Measurements from ENCODE around the gene MYO15A.
"Not testable (repeated sequence)": the region's sequence is repeated elsewhere in the genome, so short reads cannot be mapped to it uniquely, and the experiment has no call there.

Gene MYO15A

GRCh38 chr17:18203308-18203707, 94.8 kb downstream of the MYO15A start:
- Mint-ChIP-seq H3K27me3 (no peaks in the 10 kb centered on the region), H3K9me3 (no peaks in the 10 kb centered on the region), H3K4me3 (no peak overlapping the region), H3K36me3 (peaks cover 34% of the 10 kb centered on the region), H3K27ac (no peak overlapping the region), H3K4me1 (peaks cover 8% of the 10 kb centered on the region)
- no peak for DNase-seq
- CTCF ChIA-PET: no interaction called here

GRCh38 chr17:18205861-18206260, 97.3 kb downstream of the MYO15A start:
- DNase-seq: no peak
- no peak overlapping the region for H3K27ac Mint-ChIP-seq
- H3K27me3 Mint-ChIP-seq: no peaks in the 10 kb centered on the region
- no peak overlapping the region for H3K4me3 Mint-ChIP-seq
- peaks cover 33% of the 10 kb centered on the region for H3K36me3 Mint-ChIP-seq
- no peaks in the 10 kb centered on the region for H3K4me1 Mint-ChIP-seq
- no peaks in the 10 kb centered on the region for H3K9me3 Mint-ChIP-seq
- CTCF ChIA-PET: interaction anchor here (3.6 kb wide), 1 partner anchor 12 kb away, joined by 21 read pairs; no protein-coding TSS in a partner anchor

GRCh38 chr17:18206962-18207361, 98.4 kb downstream of the MYO15A start:
- Mint-ChIP-seq H3K4me3 (no peak overlapping the region), H3K9me3 (no peaks in the 10 kb centered on the region), H3K27ac (no peak overlapping the region), H3K4me1 (no peaks in the 10 kb centered on the region), H3K36me3 (peaks cover 32% of the 10 kb centered on the region), H3K27me3 (no peaks in the 10 kb centered on the region)
- CTCF ChIA-PET: interaction anchor here (3.6 kb wide), 1 partner anchor 10 kb away, joined by 21 read pairs; no protein-coding TSS in a partner anchor
- DNase-seq: no peak

- CTCF ChIA-PET: interaction anchor here (3.6 kb wide), 1 partner anchor 9 kb away, joined by 21 read pairs; no protein-coding TSS in a partner anchor
- no peak for DNase-seq
- Mint-ChIP-seq H3K27ac (no peak overlapping the region), H3K9me3 (no peaks in the 10 kb centered on the region), H3K36me3 (peaks cover 30% of the 10 kb centered on the region), H3K4me1 (no peaks in the 10 kb centered on the region), H3K27me3 (no peaks in the 10 kb centered on the region), H3K4me3 (no peak overlapping the region)
Observed at GRCh38 chr17:18208092-18208491, 99.5 kb downstream of the MYO15A start.

- no peaks in the 10 kb centered on the region for H3K4me1 Mint-ChIP-seq
- H3K9me3 Mint-ChIP-seq: no peaks in the 10 kb centered on the region
- no peak overlapping the region for H3K27ac Mint-ChIP-seq
- peaks cover 9% of the 10 kb centered on the region for H3K36me3 Mint-ChIP-seq
- no peak for DNase-seq
- CTCF ChIA-PET: no interaction called here
- no peak overlapping the region for H3K4me3 Mint-ChIP-seq
- no peaks in the 10 kb centered on the region for H3K27me3 Mint-ChIP-seq
Observed at GRCh38 chr17:18213666-18214270, 105.2 kb downstream of the MYO15A start.

- H3K4me3 Mint-ChIP-seq, H3K27me3 Mint-ChIP-seq, H3K36me3 Mint-ChIP-seq, DNase-seq, H3K4me1 Mint-ChIP-seq, H3K9me3 Mint-ChIP-seq, H3K27ac Mint-ChIP-seq: not testable (repeated sequence)
- CTCF ChIA-PET: interaction anchor here (1.4 to 3.6 kb wide), 4 partner anchors 9 to 111 kb away, joined by 3 to 21 read pairs (median 3); no protein-coding TSS in a partner anchor
Observed at GRCh38 chr17:18216906-18217305, 108.3 kb downstream of the MYO15A start.

- Mint-ChIP-seq H3K36me3 (no peaks in the 10 kb centered on the region), H3K9me3 (no peaks in the 10 kb centered on the region), H3K27me3 (no peaks in the 10 kb centered on the region), H3K4me3 (no peak overlapping the region), H3K4me1 (no peaks in the 10 kb centered on the region), H3K27ac (no peak overlapping the region)
- CTCF ChIA-PET: interaction anchor here (0.9 to 3.6 kb wide), 7 partner anchors 10 to 347 kb away, joined by 3 to 21 read pairs (median 3); no protein-coding TSS in a partner anchor
- peak; percentile 83 for DNase-seq
Observed at GRCh38 chr17:18217412-18218015, 109.0 kb downstream of the MYO15A start.

- Mint-ChIP-seq H3K4me1 (no peaks in the 10 kb centered on the region), H3K9me3 (no peaks in the 10 kb centered on the region), H3K36me3 (no peaks in the 10 kb centered on the region), H3K4me3 (no peak overlapping the region), H3K27me3 (no peaks in the 10 kb centered on the region), H3K27ac (no peak overlapping the region)
- CTCF ChIA-PET: interaction anchor here (0.9 to 3.6 kb wide), 4 partner anchors 11 to 345 kb away, joined by 3 to 21 read pairs (median 4); no protein-coding TSS in a partner anchor
- DNase-seq: no peak
Observed at GRCh38 chr17:18218756-18219415, 110.3 kb downstream of the MYO15A start.

GRCh38 chr17:18224053-18224386, 115.5 kb downstream of the MYO15A start:
- no peak for DNase-seq
- no peak overlapping the region for H3K27ac Mint-ChIP-seq
- H3K4me1 Mint-ChIP-seq: peaks cover 25% of the 10 kb centered on the region
- H3K27me3 Mint-ChIP-seq: no peaks in the 10 kb centered on the region
- CTCF ChIA-PET: interaction anchor here (0.5 to 1.2 kb wide), 2 partner anchors 8 to 590 kb away, joined by 3 to 4 read pairs; no protein-coding TSS in a partner anchor
- peaks cover 3% of the 10 kb centered on the region for H3K36me3 Mint-ChIP-seq
- no peak overlapping the region for H3K4me3 Mint-ChIP-seq
- no peaks in the 10 kb centered on the region for H3K9me3 Mint-ChIP-seq

GRCh38 chr17:18224387-18225120, 116.0 kb downstream of the MYO15A start:
- Mint-ChIP-seq H3K4me3 (peak overlapping the region; percentile 70), H3K4me1 (peaks cover 25% of the 10 kb centered on the region), H3K27ac (no peak overlapping the region), H3K9me3 (no peaks in the 10 kb centered on the region), H3K36me3 (peaks cover 3% of the 10 kb centered on the region), H3K27me3 (no peaks in the 10 kb centered on the region)
- CTCF ChIA-PET: interaction anchor here (1.2 kb wide), 1 partner anchor 9 kb away, joined by 4 read pairs; no protein-coding TSS in a partner anchor
- DNase-seq: no peak

- Mint-ChIP-seq H3K36me3 (peaks cover 3% of the 10 kb centered on the region), H3K4me3 (peak within 1 kb of the TSS; percentile 94), H3K4me1 (peaks cover 25% of the 10 kb centered on the region), H3K27me3 (no peaks in the 10 kb centered on the region), H3K9me3 (no peaks in the 10 kb centered on the region), H3K27ac (peak within 1 kb of the TSS; percentile 83)
- DNase-seq: peak; percentile 97
- CTCF ChIA-PET: interaction anchor here (1.2 kb wide), 1 partner anchor 9 kb away, joined by 4 read pairs; no protein-coding TSS in a partner anchor
Observed at GRCh38 chr17:18225121-18225641, 116.6 kb downstream of the MYO15A start, which contains the start of gene LLGL1. Gene LLGL1 (plus strand): TSS chr17:18225635. CDS start chr17:18225683, 48 bp downstream.

GRCh38 chr17:18225642-18226283, 117.2 kb downstream of the MYO15A start:
- H3K36me3 Mint-ChIP-seq: peaks cover 3% of the 10 kb centered on the region
- no peak for DNase-seq
- CTCF ChIA-PET: no interaction called here
- H3K27me3 Mint-ChIP-seq: no peaks in the 10 kb centered on the region
- H3K9me3 Mint-ChIP-seq: no peaks in the 10 kb centered on the region
- H3K4me1 Mint-ChIP-seq: peaks cover 25% of the 10 kb centered on the region
- H3K4me3 Mint-ChIP-seq: peak overlapping the region; percentile 94
- peak overlapping the region; percentile 83 for H3K27ac Mint-ChIP-seq

GRCh38 chr17:18226284-18226945, 117.9 kb downstream of the MYO15A start:
- peaks cover 25% of the 10 kb centered on the region for H3K4me1 Mint-ChIP-seq
- peaks cover 3% of the 10 kb centered on the region for H3K36me3 Mint-ChIP-seq
- peak; percentile 30 for DNase-seq
- CTCF ChIA-PET: no interaction called here
- no peaks in the 10 kb centered on the region for H3K9me3 Mint-ChIP-seq
- peak overlapping the region; percentile 83 for H3K27ac Mint-ChIP-seq
- peak overlapping the region; percentile 94 for H3K4me3 Mint-ChIP-seq
- H3K27me3 Mint-ChIP-seq: no peaks in the 10 kb centered on the region
